ENCODE results near the gene PTPRN2. TPM values are rescaled to one million over a fixed set of nuclear protein-coding genes. Genes with fewer than 3 reads are reported as not detected.

PTPRN2 gene
- total and polyA plus RNA-seq, 2 of the 8 experiments (the other 6 are each of a cell fraction or from before 2014, with no cell fraction given): 2.6 to 4.5 TPM

DNA sequence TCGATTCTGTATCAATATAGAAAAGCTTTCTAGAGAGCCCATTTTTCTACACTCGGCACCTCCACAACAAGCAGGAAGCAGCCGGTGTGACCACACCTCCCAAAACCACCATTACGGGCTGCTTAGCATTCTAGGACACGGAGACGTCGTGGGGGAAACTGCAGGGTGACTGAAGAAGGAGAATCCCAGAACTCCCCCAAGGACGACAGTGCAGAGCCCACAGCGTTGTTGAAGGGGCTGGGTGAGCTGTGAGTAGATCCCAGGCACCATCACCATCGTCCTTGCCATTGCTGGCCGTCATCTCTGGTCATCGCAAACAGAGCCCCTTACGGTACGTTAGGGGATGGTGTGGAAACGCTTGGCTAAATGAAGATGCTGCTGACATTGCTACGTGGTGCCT is 351.8 kb downstream of the PTPRN2 start:
- WGBS, 2 experiments (ENCODE audit: extremely low coverage in 1 of 2, insufficient coverage in 1 of 2, insufficient read length in 1 of 2, insufficient replicate concordance in 2 of 2, low coverage in 1 of 2, low lambda C conversion rate in 2 of 2, missing lambda C conversion rate in 1 of 2): 82% methylated on average over 14 of the region's 16 CpGs; no CpG with 5 or more reads in 1 of the 2 experiments
- no peaks in the 10 kb centered on the region for H3K79me1 ChIP-seq (ENCODE audit: low read depth, low read length)
- H3K4me1 ChIP-seq (replicated peaks in 1 of 4; ENCODE audit: control insufficient read depth in 3 of 4, insufficient read depth in 4 of 4, low read length in 3 of 4): no peaks in the 10 kb centered on the region
- H2BK12ac ChIP-seq (ENCODE audit: low read depth, low read length): no peak overlapping the region
- no peak overlapping the region for H2AFZ ChIP-seq (ENCODE audit: low read length)
- FAIRE-seq: no peak
- no peaks in the 10 kb centered on the region for H3K27me3 ChIP-seq (replicated peaks in 1 of 4; ENCODE audit: control insufficient read depth in 3 of 4, extremely low read depth in 1 of 4, insufficient read depth in 3 of 4, low read length in 3 of 4)
- no peak overlapping the region for H2BK5ac ChIP-seq (ENCODE audit: low read depth, low read length)
- H3K56ac ChIP-seq (replicated peaks; ENCODE audit: insufficient read length, low read depth, low read length): no peak overlapping the region
- no peaks in the 10 kb centered on the region for H3K36me3 ChIP-seq (ENCODE audit: control insufficient read depth in 2 of 4, insufficient read depth in 4 of 4, low read length in 3 of 4)
- peaks cover 3 to 29% of the 10 kb centered on the region in 2 experiments; a peak in 2 of 4 replicates for H3K9me3 ChIP-seq (ENCODE audit: insufficient read depth in 2 of 2, low read depth in 1 of 2, low read length in 1 of 2)
- DNase-seq (ENCODE audit: low read depth in 1 of 2, low spot score in 2 of 2): no peak
- H3K79me2 ChIP-seq (ENCODE audit: control insufficient read depth in 1 of 2, insufficient read depth in 2 of 2, low read length in 2 of 2): no peaks in the 10 kb centered on the region
- H3K4me3 ChIP-seq (ENCODE audit: extremely low read depth in 1 of 4, insufficient read depth in 2 of 4, low read depth in 3 of 4, low read length in 4 of 4): no peak overlapping the region
- H3K14ac ChIP-seq (ENCODE audit: insufficient read length): no peak overlapping the region
- H3K23me2 ChIP-seq (ENCODE audit: low read depth, low read length): no peaks in the 10 kb centered on the region
- TF ChIP-seq EZH2 (IDR thresholded peaks at IDR 0.05; ENCODE audit: low read depth, low read length, severe bottlenecking) (no peak), CTBP2 (IDR thresholded peaks at IDR 0.05; ENCODE audit: borderline replicate concordance, insufficient read depth, insufficient read length, low read length) (no peak), TBP (IDR thresholded peaks at IDR 0.05; ENCODE audit: low read depth, low read length) (no peak), RXRA (IDR thresholded peaks at IDR 0.05; ENCODE audit: insufficient read depth, low read depth, low read length) (no peak), JUND (IDR thresholded peaks at IDR 0.05; ENCODE audit: low read length) (no peak), BRCA1 (IDR thresholded peaks at IDR 0.05; ENCODE audit: low read depth, low read length) (no peak), CHD2 (IDR thresholded peaks at IDR 0.05; ENCODE audit: low read length) (no peak), NRF1 (IDR thresholded peaks at IDR 0.05; ENCODE audit: low read depth, low read length) (no peak), SIN3A (conservative IDR thresholded peaks at IDR 0.05 in 1 of 2, IDR thresholded peaks at IDR 0.05 in 1 of 2; ENCODE audit: low read depth in 1 of 2, low read length in 2 of 2) (no peak), EP300 (IDR thresholded peaks at IDR 0.05; ENCODE audit: borderline replicate concordance in 1 of 2, low read depth in 2 of 2, low read length in 2 of 2) (no peak), SP2 (IDR thresholded peaks at IDR 0.05; ENCODE audit: low read length) (no peak)
- no peak overlapping the region for H4K5ac ChIP-seq (ENCODE audit: insufficient read length, low read depth, low read length)
- H3K4ac ChIP-seq (replicated peaks; ENCODE audit: insufficient read length, low read depth, low read length): no peak overlapping the region
- H2AK5ac ChIP-seq (ENCODE audit: low read depth, low read length): no peak overlapping the region
- no peak overlapping the region for H3K9ac ChIP-seq (replicated peaks in 1 of 4; ENCODE audit: extremely low read depth in 1 of 4, low read depth in 3 of 4, low read length in 3 of 4)
- no peak overlapping the region for H3K23ac ChIP-seq (ENCODE audit: insufficient read length)
- H4K8ac ChIP-seq (ENCODE audit: extremely low read depth, insufficient read depth, low read length): no peak overlapping the region
- no peak overlapping the region for H3K18ac ChIP-seq (ENCODE audit: extremely low read depth, low read length)
- H2BK20ac ChIP-seq (ENCODE audit: low read length): no peak overlapping the region
- H3K4me2 ChIP-seq (ENCODE audit: insufficient read depth in 1 of 2, low read depth in 2 of 2, low read length in 2 of 2): no peak overlapping the region
- no peak overlapping the region for H2BK120ac ChIP-seq (replicated peaks; ENCODE audit: low read depth, low read length)
- H4K20me1 ChIP-seq (replicated peaks in 1 of 2; ENCODE audit: control insufficient read depth in 1 of 2, insufficient read depth in 2 of 2, low read length in 2 of 2): no peaks in the 10 kb centered on the region
- CTCF ChIA-PET (ENCODE audit: partially characterized antibody): no interaction called here
- POLR2A ChIA-PET (ENCODE audit: partially characterized antibody): no interaction called here
- H2BK15ac ChIP-seq (ENCODE audit: low read length): no peak overlapping the region
- H4K91ac ChIP-seq (replicated peaks; ENCODE audit: insufficient read length, low read length): no peak overlapping the region
- no peak overlapping the region for H3K27ac ChIP-seq (ENCODE audit: low read depth, low read length)

All from H1 (cell line).